IMR-90 (cell line): ENCODE data around the gene PSME2. TPM values are rescaled to one million over a fixed set of nuclear protein-coding genes. Genes with fewer than 3 reads are reported as not detected.

ENCODE experiments used
- ATAC-seq: fragments of 200-7000 bp; cut with Tn5 transposase; 2 replicates; pipeline ENCODE4 v1.9.1; 2020; ENCODE audit warnings: low read depth, mild to moderate bottlenecking, moderate library complexity
- BruUV-seq: library from RNA; stranded (reverse); fragments of 400-500 nt; replicated peaks from 2 replicates; lab custom pipeline; 2021; lab: Mats Ljungman, UMichigan
- CTCF ChIA-PET: fragments of 300-600 bp; formaldehyde crosslinking; extraction: SDS; loops from one replicate; lab custom pipeline; 2021; ENCODE audit warnings: antibody characterized with exemption; lab: Yijun Ruan, JAX
- POLR2A ChIA-PET: fragments of 300-600 bp; sonication (Branson Sonifier 250); formaldehyde crosslinking; loops from one replicate; lab custom pipeline; 2022; ENCODE audit warnings: antibody characterized with exemption; ENCODE audit not compliant: unreplicated experiment; lab: Charles Lee
- DNase-seq: peaks from one replicate; pipeline ENCODE4 v3.0.0; 2013
- H2AFZ ChIP-seq: replicated peaks from 2 replicates; pipeline ENCODE3; 2013; ENCODE audit warnings: low read length, mild to moderate bottlenecking; ENCODE audit not compliant: poor library complexity
- H2AK5ac ChIP-seq: 2 replicates; pipeline ENCODE4 v1.6.1; 2013; ENCODE audit warnings: low read depth, low read length, inconsistent platforms
- H2AK9ac ChIP-seq: replicated peaks from 2 replicates; pipeline ENCODE3; 2013; ENCODE audit warnings: mild to moderate bottlenecking, low read depth, low read length, moderate library complexity; ENCODE audit not compliant: poor library complexity
- H2BK120ac ChIP-seq: 2 replicates; pipeline ENCODE4 v1.6.1; 2013; ENCODE audit warnings: low read depth, low read length, inconsistent platforms
- H2BK15ac ChIP-seq: 3 replicates; pipeline ENCODE4 v1.6.1; 2013; ENCODE audit warnings: low read depth, low read length, inconsistent platforms
- H2BK20ac ChIP-seq: 2 replicates; pipeline ENCODE4 v1.6.1; 2013; ENCODE audit warnings: low read depth, mild to moderate bottlenecking, inconsistent platforms, low read length, moderate library complexity
- H2BK5ac ChIP-seq: 2 replicates; pipeline ENCODE4 v1.6.1; 2013; ENCODE audit warnings: mild to moderate bottlenecking, low read depth, low read length, inconsistent platforms; ENCODE audit not compliant: poor library complexity, severe bottlenecking
- H3K14ac ChIP-seq: replicated peaks from 2 replicates; pipeline ENCODE4 v1.6.1; 2013; ENCODE audit warnings: low read depth, low read length, inconsistent platforms
- H3K18ac ChIP-seq: 2 replicates; pipeline ENCODE4 v1.6.1; 2013; ENCODE audit warnings: low read depth, low read length, control low read depth
- H3K23ac ChIP-seq: 2 replicates; pipeline ENCODE4 v1.6.1; 2013; ENCODE audit warnings: low read depth, low read length, inconsistent platforms
- H3K27ac ChIP-seq: 2 replicates; pipeline ENCODE4 v1.5.1; 2013; ENCODE audit warnings: mild to moderate bottlenecking, control low read depth, low read length; ENCODE audit not compliant: insufficient read depth
- H3K27me3 ChIP-seq: 2 replicates; pipeline ENCODE4 v1.6.1; 2013; ENCODE audit warnings: low read length; ENCODE audit not compliant: control insufficient read depth, insufficient read depth
- H3K36me3 ChIP-seq: 2 replicates; pipeline ENCODE4 v1.6.1; 2013; ENCODE audit warnings: low read length, mixed read lengths; ENCODE audit not compliant: control insufficient read depth, insufficient read depth
- H3K4ac ChIP-seq: 2 replicates; pipeline ENCODE4 v1.6.1; 2013; ENCODE audit warnings: low read depth, low read length, inconsistent platforms
- H3K4me1 ChIP-seq: 2 replicates; pipeline ENCODE4 v1.6.1; 2013; ENCODE audit warnings: low read length, mixed read lengths; ENCODE audit not compliant: control insufficient read depth, insufficient read depth
- H3K4me2 ChIP-seq: 2 replicates; pipeline ENCODE4 v1.6.1; 2013; ENCODE audit warnings: low read depth, mild to moderate bottlenecking, control low read depth, low read length, moderate library complexity
- H3K4me3 ChIP-seq: 2 replicates; pipeline ENCODE4 v1.5.1; 2013; ENCODE audit warnings: low read depth, mild to moderate bottlenecking, control low read depth, low read length, moderate library complexity; ENCODE audit not compliant: insufficient read depth
- H3K56ac ChIP-seq: 2 replicates; pipeline ENCODE4 v1.6.1; 2013; ENCODE audit warnings: low read length, inconsistent platforms; ENCODE audit not compliant: insufficient read depth; ENCODE audit errors: extremely low read depth
- H3K79me1 ChIP-seq, 2 experiments: 2 replicates each; pipeline ENCODE4 v1.6.1; 2013; ENCODE audit warnings: low read length in 2 of 2, inconsistent platforms in 1 of 2, low read depth in 1 of 2
- H3K9ac ChIP-seq: 2 replicates; pipeline ENCODE4 v1.6.1; 2013; ENCODE audit warnings: low read depth, low read length, control low read depth
- H3K9me1 ChIP-seq: 2 replicates; pipeline ENCODE4 v1.6.1; 2013; ENCODE audit warnings: low read length, inconsistent platforms; ENCODE audit not compliant: insufficient read depth
- H3K9me3 ChIP-seq: 2 replicates; pipeline ENCODE4 v1.6.1; 2013; ENCODE audit warnings: low read length; ENCODE audit not compliant: control insufficient read depth, insufficient read depth
- H4K20me1 ChIP-seq: 2 replicates; pipeline ENCODE4 v1.6.1; 2013; ENCODE audit warnings: low read length, inconsistent platforms; ENCODE audit not compliant: insufficient read depth
- H4K5ac ChIP-seq: 2 replicates; pipeline ENCODE4 v1.6.1; 2013; ENCODE audit warnings: mild to moderate bottlenecking, low read depth, low read length, control low read depth
- H4K8ac ChIP-seq, 2 experiments: 2 replicates each; pipeline ENCODE4 v1.6.1; 2013; ENCODE audit warnings: low read depth in 2 of 2, low read length in 2 of 2, control low read depth in 1 of 2, inconsistent platforms in 1 of 2
- H4K91ac ChIP-seq: 2 replicates; pipeline ENCODE4 v1.6.1; 2013; ENCODE audit warnings: low read depth, low read length, inconsistent platforms; ENCODE audit not compliant: insufficient read depth
- MAFK ChIP-seq: IDR thresholded peaks from 2 replicates; pipeline ENCODE4 v1.6.1; 2012; ENCODE audit warnings: low read depth, low read length, improper control_type of control experiment
- POLR2A ChIP-seq: IDR thresholded peaks from 2 replicates; pipeline ENCODE4 v1.6.1; 2012; ENCODE audit warnings: mild to moderate bottlenecking, low read depth, low read length
- RCOR1 ChIP-seq: IDR thresholded peaks from 2 replicates; pipeline ENCODE4 v1.6.1; 2012; ENCODE audit warnings: mild to moderate bottlenecking, low read length, improper control_type of control experiment; ENCODE audit not compliant: insufficient replicate concordance
- RFX5 ChIP-seq: IDR thresholded peaks from 2 replicates; pipeline ENCODE4 v1.8.0; 2012; ENCODE audit warnings: low read depth, mild to moderate bottlenecking, low read length, moderate library complexity
- USF2 ChIP-seq: fragments of 150-350 bp; IDR thresholded peaks from 2 replicates; pipeline ENCODE4 v1.6.1; 2017; ENCODE audit warnings: mild to moderate bottlenecking, antibody characterized with exemption, low read length, low read depth
- WGBS, 2 experiments: methylation state at CpG; one replicate each; pipeline versions ENCODE4 v1.1.5 to v1.1.7; 2013; ENCODE audit warnings: missing lambda C conversion rate in 2 of 2; ENCODE audit not compliant: insufficient read length in 1 of 2; ENCODE audit errors: extremely low coverage in 2 of 2; 5-methylcytosine and 5-hydroxymethylcytosine counted together
- dilution Hi-C: fragments of 300-500 bp; cut with HindIII; formaldehyde crosslinking; loops from one replicate; pipeline ENCODE4 v1.14.3; 2018; ENCODE audit warnings: low sequenced_read_pairs; ENCODE audit not compliant: unreplicated experiment
- in situ Hi-C: fragments of 300-500 bp; cut with MboI; formaldehyde crosslinking; loops from 3 replicates; pipeline ENCODE4 v1.14.3; 2019; ENCODE audit warnings: low sequenced_read_pairs, inconsistent platforms, mixed read lengths
- intact Hi-C: fragments of 100-400 bp; cut with micrococcal nuclease; formaldehyde crosslinking; loops from 2 replicates; pipeline ENCODE4 v1.10.0; 2022
- polyA plus RNA-seq, 3 experiments: library from polyadenylated mRNA; depleted of rRNA; stranded (reverse); fragments of >200 nt; gene quantifications; 2 replicates each; pipeline ENCODE4 v1.2.3, GENCODE V29; 2012; ENCODE audit warnings: low replicate concordance in 1 of 3
- total RNA-seq: library from RNA; depleted of rRNA; stranded (reverse); fragments of >200 nt; gene quantifications from 2 replicates; pipeline ENCODE4 v1.2.3, GENCODE V29; 2012

Gene PSME2
- total and polyA plus RNA-seq, 2 of the 4 experiments (the other 2 are of a cell fraction): 104 to 141 TPM

GRCh38 chr14:24172871-24173281 lies 26.5 kb upstream of the PSME2 start:
- DNase-seq: no peak
- Histone ChIP-seq H2BK15ac (no peak overlapping the region), H3K9ac (no peak overlapping the region), H3K56ac (no peak overlapping the region), H4K5ac (no peak overlapping the region), H3K27me3 (no peaks in the 10 kb centered on the region), H3K36me3 (peaks cover 29% of the 10 kb centered on the region), H3K27ac (no peak overlapping the region), H2BK5ac (no peak overlapping the region), H3K9me1 (no peaks in the 10 kb centered on the region), H4K20me1 (no peaks in the 10 kb centered on the region), H4K91ac (no peak overlapping the region), H2BK120ac (no peak overlapping the region), H3K18ac (no peak overlapping the region), H2AFZ (no peak overlapping the region), H3K23ac (no peak overlapping the region), H3K4me1 (no peaks in the 10 kb centered on the region), H3K4ac (no peak overlapping the region), H4K8ac (no peak overlapping the region), H3K4me3 (no peak overlapping the region), H3K79me1 (no peaks in the 10 kb centered on the region), H3K9me3 (no peaks in the 10 kb centered on the region), H3K14ac (no peak overlapping the region), H3K4me2 (no peak overlapping the region), H2AK9ac (peak overlapping the region; percentile 13), H2BK20ac (no peak overlapping the region), H2AK5ac (no peak overlapping the region)
- CTCF ChIA-PET: no interaction called here
- POLR2A ChIA-PET: no interaction called here
- dilution Hi-C loops: no loop called here
- no TSS peak for BruUV-seq
- TF ChIP-seq RFX5 (no peak), RCOR1 (no peak), USF2 (no peak), POLR2A (no peak), MAFK (no peak)
- intact Hi-C loops: no loop called here
- no peak for ATAC-seq
- WGBS, 2 experiments: 70% methylated on average over 6 of the region's 20 CpGs; no CpG with 5 or more reads in 1 of the 2 experiments
- in situ Hi-C loops: no loop called here
